Chondrocyte (in vitro differentiated cells): ENCODE results near the gene CTDSP1. TPM values are rescaled to one million over a fixed set of nuclear protein-coding genes. Genes with fewer than 3 reads are reported as not detected.

Source experiments
- DNase-seq: peaks from one replicate; pipeline ENCODE4 v3.0.0; 2021; ENCODE audit warnings: mixed read lengths, low spot score
- H3K27ac Mint-ChIP-seq: one replicate; pipeline ENCODE4 v1.8.0; 2021; ENCODE audit warnings: mild to moderate bottlenecking, moderate library complexity, mixed read lengths; ENCODE audit not compliant: unreplicated experiment
- H3K27me3 Mint-ChIP-seq: 2 replicates; pipeline ENCODE4 v1.8.0; 2021; ENCODE audit warnings: low read depth, mixed read lengths
- H3K36me3 Mint-ChIP-seq: 2 replicates; pipeline ENCODE4 v1.8.0; 2021; ENCODE audit warnings: low read depth, mixed read lengths
- H3K4me1 Mint-ChIP-seq: 2 replicates; pipeline ENCODE4 v1.8.0; 2021; ENCODE audit warnings: low read depth, mild to moderate bottlenecking, mixed read lengths
- H3K4me3 Mint-ChIP-seq: one replicate; pipeline ENCODE4 v1.8.0; 2021; ENCODE audit warnings: mild to moderate bottlenecking, moderate library complexity, mixed read lengths; ENCODE audit not compliant: unreplicated experiment
- H3K9me3 Mint-ChIP-seq: 2 replicates; pipeline ENCODE4 v1.8.0; 2021; ENCODE audit warnings: low read depth, mixed read lengths
- total RNA-seq: library from RNA; stranded (reverse); gene quantifications from 3 replicates; pipeline ENCODE4 v1.2.1, GENCODE V29; 2021
- TF ChIP-seq, protein P1 (sequence below): fragments of 200-600 bp; sonication (generic); IDR thresholded peaks from 2 replicates; pipeline ENCODE4 v1.5.0; 2021; ENCODE audit warnings: antibody characterized with exemption, mild to moderate bottlenecking, moderate library complexity

CTDSP1 gene
- total RNA-seq, 1 donor from 2014 or later, result 95.3 TPM

DNA sequence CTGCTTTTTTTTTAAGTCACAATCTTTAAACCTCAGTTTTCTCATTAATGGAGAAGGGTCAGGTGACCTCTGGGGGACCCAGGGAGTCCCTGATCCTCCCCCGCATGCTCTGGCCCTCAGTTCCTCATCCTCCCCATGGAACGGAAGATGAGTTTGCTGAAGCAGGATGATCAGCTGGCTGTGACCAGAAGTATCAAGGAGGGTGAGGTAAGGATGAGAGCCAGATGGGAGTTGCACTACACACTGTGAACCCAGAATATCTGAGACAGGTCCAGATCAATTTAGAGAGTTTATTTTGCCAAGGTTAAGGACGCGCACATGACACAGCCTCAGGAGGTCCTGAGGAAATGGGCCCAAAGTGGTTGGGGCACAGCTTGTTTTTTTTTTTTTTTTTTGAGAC, 39.2 kb upstream of the CTDSP1 start:
- peaks cover 4% of the 10 kb centered on the region for H3K4me1 Mint-ChIP-seq
- no peaks in the 10 kb centered on the region for H3K36me3 Mint-ChIP-seq
- DNase-seq, result no peak
- no peak overlapping the region for H3K4me3 Mint-ChIP-seq
- H3K27ac Mint-ChIP-seq, result no peak overlapping the region
- H3K27me3 Mint-ChIP-seq, result no peaks in the 10 kb centered on the region
- TF ChIP-seq, protein P1, sequence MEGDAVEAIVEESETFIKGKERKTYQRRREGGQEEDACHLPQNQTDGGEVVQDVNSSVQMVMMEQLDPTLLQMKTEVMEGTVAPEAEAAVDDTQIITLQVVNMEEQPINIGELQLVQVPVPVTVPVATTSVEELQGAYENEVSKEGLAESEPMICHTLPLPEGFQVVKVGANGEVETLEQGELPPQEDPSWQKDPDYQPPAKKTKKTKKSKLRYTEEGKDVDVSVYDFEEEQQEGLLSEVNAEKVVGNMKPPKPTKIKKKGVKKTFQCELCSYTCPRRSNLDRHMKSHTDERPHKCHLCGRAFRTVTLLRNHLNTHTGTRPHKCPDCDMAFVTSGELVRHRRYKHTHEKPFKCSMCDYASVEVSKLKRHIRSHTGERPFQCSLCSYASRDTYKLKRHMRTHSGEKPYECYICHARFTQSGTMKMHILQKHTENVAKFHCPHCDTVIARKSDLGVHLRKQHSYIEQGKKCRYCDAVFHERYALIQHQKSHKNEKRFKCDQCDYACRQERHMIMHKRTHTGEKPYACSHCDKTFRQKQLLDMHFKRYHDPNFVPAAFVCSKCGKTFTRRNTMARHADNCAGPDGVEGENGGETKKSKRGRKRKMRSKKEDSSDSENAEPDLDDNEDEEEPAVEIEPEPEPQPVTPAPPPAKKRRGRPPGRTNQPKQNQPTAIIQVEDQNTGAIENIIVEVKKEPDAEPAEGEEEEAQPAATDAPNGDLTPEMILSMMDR, result no peak
- no peaks in the 10 kb centered on the region for H3K9me3 Mint-ChIP-seq

DNA sequence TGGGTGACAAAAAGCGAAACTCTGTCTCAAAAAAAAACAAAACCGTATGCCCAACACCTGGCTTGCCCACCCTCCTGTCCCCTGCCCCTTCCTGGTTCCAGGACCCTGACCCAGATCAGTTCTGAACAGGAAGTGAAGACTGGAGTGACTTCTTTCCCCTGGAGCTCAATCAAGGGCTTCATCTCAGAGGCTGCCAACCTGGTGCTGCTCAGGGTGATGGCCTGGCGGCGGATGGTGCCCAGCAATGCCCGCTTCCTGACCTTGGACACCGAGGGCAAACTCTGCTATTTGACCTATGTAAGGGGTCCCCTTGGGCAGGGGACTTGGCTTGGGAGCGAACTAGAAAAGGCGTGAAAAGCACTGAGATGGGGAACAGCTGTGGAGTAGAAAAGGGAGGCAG, 37.1 kb upstream of the CTDSP1 start:
- Mint-ChIP-seq H3K27ac (no peak overlapping the region), H3K27me3 (no peaks in the 10 kb centered on the region), H3K4me3 (no peak overlapping the region), H3K36me3 (no peaks in the 10 kb centered on the region), H3K4me1 (no peaks in the 10 kb centered on the region), H3K9me3 (no peaks in the 10 kb centered on the region)
- DNase-seq, result no peak
- TF ChIP-seq, protein P1, result no peak

DNA sequence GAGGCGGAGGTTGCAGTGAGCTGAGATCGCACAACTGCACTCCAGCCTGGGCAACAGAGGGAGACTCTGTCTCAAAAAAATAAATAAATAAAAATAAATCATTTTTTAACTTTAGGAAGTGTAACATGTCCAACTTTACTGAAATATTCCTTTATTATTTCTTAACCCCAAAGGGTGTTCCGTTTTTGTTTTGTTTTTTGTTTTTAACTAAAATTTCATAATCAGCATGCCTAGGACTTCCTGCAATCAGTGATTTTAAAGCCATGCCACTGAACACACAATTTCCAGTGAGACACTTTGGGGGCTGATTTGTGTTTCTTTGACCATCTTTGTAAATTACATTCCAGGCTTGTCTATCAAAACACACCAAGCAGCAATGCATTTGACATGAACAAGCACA, 35.9 kb upstream of the CTDSP1 start:
- Mint-ChIP-seq H3K27ac (no peak overlapping the region), H3K27me3 (no peaks in the 10 kb centered on the region), H3K36me3 (no peaks in the 10 kb centered on the region), H3K4me3 (no peak overlapping the region), H3K4me1 (peaks cover 3% of the 10 kb centered on the region), H3K9me3 (no peaks in the 10 kb centered on the region)
- DNase-seq, result no peak
- TF ChIP-seq, protein P1, result no peak

DNA sequence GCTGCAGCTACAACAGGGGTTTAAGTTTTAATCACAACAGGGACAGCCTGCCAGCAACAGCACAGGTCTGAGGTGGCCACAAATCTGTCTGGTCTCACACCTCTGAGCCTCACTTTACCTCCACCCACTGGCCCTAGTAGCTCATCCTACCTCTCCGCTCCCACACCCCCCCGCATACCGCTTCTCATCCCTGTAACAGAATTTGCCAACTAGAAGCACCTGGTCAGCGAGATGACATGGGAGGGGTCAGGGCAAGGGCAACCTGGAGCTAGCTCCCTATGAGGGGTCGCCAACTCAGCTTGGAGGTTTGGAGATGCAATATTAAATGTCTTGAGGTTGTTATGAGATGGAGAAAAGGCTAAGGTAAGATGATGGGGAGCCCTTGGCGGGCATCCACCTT, 35.5 kb upstream of the CTDSP1 start:
- H3K4me3 Mint-ChIP-seq, result no peak overlapping the region
- H3K27ac Mint-ChIP-seq, result no peak overlapping the region
- no peak for DNase-seq
- H3K36me3 Mint-ChIP-seq, result no peaks in the 10 kb centered on the region
- peaks cover 3% of the 10 kb centered on the region for H3K4me1 Mint-ChIP-seq
- H3K9me3 Mint-ChIP-seq, result no peaks in the 10 kb centered on the region
- TF ChIP-seq, protein P1, result no peak
- no peaks in the 10 kb centered on the region for H3K27me3 Mint-ChIP-seq

DNA sequence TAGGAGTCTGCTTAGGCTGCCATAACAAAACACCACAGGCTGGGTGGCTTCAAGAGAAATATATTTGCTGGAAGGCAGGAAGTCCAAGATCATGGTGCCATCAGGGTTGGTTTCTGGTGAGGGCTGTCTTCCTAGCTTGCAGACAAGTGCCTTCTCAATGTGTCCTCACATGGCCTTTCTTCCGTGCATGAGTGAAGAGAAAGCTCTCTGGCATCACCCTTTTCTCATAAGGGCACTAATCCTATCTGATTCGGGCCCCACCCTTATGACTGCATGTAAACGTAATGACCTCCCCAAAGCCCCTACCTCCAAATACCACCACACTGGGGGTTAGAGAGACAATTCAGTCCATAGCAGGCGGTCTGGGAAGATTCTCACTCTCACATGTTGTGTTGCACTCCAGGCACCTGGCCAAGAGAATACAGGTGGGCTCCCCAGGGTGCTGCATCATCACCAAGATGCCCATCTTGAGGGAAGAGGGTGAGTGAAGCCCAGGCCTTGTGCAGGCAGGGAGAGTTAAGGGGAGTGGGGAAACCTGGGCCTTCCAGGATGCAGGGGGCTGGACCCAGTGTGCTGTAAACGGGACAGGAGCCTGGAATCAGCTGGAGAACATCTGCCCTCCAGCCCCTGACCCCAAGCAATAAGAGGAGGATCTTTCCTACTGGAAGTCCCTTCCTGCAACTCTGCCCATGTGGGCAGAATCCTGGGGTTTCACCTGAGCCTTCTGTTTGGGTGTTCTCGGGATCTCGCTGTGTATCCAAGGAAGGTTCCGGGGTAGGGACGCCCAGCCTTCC, 32.9 kb upstream of the CTDSP1 start:
- DNase-seq, result no peak
- Mint-ChIP-seq H3K4me3 (peak overlapping the region; percentile 65), H3K36me3 (no peaks in the 10 kb centered on the region), H3K27ac (no peak overlapping the region), H3K4me1 (peaks cover 10% of the 10 kb centered on the region), H3K27me3 (no peaks in the 10 kb centered on the region), H3K9me3 (no peaks in the 10 kb centered on the region)
- TF ChIP-seq, protein P1, result no peak
